ENCODE data around the gene FMO4.
"Not testable (repeated sequence)": the region's sequence is repeated elsewhere in the genome, so short reads cannot be mapped to it uniquely, and the experiment has no call there.

FMO4 gene

GRCh38 chr1:171389171-171389570 is 75.2 kb downstream of the FMO4 start:
- no peak for DNase-seq (ENCODE audit: low read depth in 2 of 2)

DNA sequence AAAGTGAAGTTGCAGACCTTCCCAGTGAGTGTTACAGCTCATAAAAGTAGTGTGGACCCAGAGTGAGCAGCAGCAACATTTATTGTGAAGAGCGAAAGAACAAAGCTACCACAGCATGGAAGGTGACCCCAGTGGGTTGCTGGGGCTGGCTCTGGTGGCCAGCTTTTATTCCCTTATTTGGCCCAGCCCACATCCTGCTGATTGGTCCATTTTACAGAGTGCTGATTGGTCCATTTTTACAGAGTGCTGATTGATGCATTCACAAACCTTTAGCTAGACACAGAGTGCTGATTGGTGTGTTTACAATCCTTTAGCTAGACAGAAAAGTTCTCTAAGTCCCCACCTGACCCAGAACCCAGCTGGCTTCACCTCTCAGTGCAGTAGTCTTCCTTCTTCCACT is 76.8 kb downstream of the FMO4 start:
- not testable (repeated sequence) for DNase-seq (ENCODE audit: low read depth in 2 of 2)
